ENCODE measurements around the gene C2orf69.

C2orf69 gene

GRCh38 chr2:199903111-199903510 lies 8.0 kb upstream of the C2orf69 start:
- Histone ChIP-seq H3K9me2 (replicated peaks; ENCODE audit: insufficient read depth, low read length) (no peaks in the 10 kb centered on the region), H3K9ac (ENCODE audit: low read length) (no peak overlapping the region), H3K4me2 (ENCODE audit: low read depth, low read length, poor library complexity, severe bottlenecking) (no peak overlapping the region), H2AFZ (ENCODE audit: low read depth, low read length, severe bottlenecking) (no peak overlapping the region), H4K20me1 (ENCODE audit: low read depth, low read length) (no peaks in the 10 kb centered on the region), H3K27me3 (ENCODE audit: low read length) (no peaks in the 10 kb centered on the region), H3K36me3 (ENCODE audit: low read length) (no peaks in the 10 kb centered on the region), H3F3A (ENCODE audit: insufficient read depth) (no peaks in the 10 kb centered on the region), H3K79me2 (ENCODE audit: insufficient read depth, low read length) (no peaks in the 10 kb centered on the region), H3K4me3 (ENCODE audit: insufficient read depth, low read length, poor library complexity, severe bottlenecking) (no peak overlapping the region), H3K9me3 (ENCODE audit: insufficient read depth, low read length) (no peaks in the 10 kb centered on the region), H3K27ac (ENCODE audit: low read depth, low read length) (no peak overlapping the region)
- TF ChIP-seq EZH2phosphoT487 (conservative IDR thresholded peaks at IDR 0.05; ENCODE audit: low read length) (no peak), CTCF (IDR thresholded peaks at IDR 0.05; ENCODE audit: insufficient read depth, low read length, poor library complexity, severe bottlenecking) (no peak)

GRCh38 chr2:199907008-199907714 lies 3.9 kb upstream of the C2orf69 start:
- Histone ChIP-seq H3K36me3 (ENCODE audit: low read length) (no peaks in the 10 kb centered on the region), H3K9me3 (ENCODE audit: insufficient read depth, low read length) (no peaks in the 10 kb centered on the region), H3K4me3 (ENCODE audit: insufficient read depth, low read length, poor library complexity, severe bottlenecking) (no peak overlapping the region), H3F3A (ENCODE audit: insufficient read depth) (no peaks in the 10 kb centered on the region; the same call in 1 of the 2 replicates), H3K79me2 (ENCODE audit: insufficient read depth, low read length) (peaks cover 17% of the 10 kb centered on the region), H4K20me1 (ENCODE audit: low read depth, low read length) (no peaks in the 10 kb centered on the region; the same call in 1 of the 2 replicates), H2AFZ (ENCODE audit: low read depth, low read length, severe bottlenecking) (no peak overlapping the region), H3K27ac (ENCODE audit: low read depth, low read length) (no peak overlapping the region), H3K9ac (ENCODE audit: low read length) (no peak overlapping the region), H3K4me2 (ENCODE audit: low read depth, low read length, poor library complexity, severe bottlenecking) (peak overlapping the region; percentile 9), H3K9me2 (replicated peaks; ENCODE audit: insufficient read depth, low read length) (no peaks in the 10 kb centered on the region), H3K27me3 (ENCODE audit: low read length) (no peaks in the 10 kb centered on the region)
- TF ChIP-seq CTCF (IDR thresholded peaks at IDR 0.05; ENCODE audit: insufficient read depth, low read length, poor library complexity, severe bottlenecking), result no peak

GRCh38 chr2:199910338-199911051 lies 598 bp upstream of the C2orf69 start:
- Histone ChIP-seq H3K27ac (ENCODE audit: low read depth, low read length) (peak overlapping the region; percentile 61), H3K4me2 (ENCODE audit: low read depth, low read length, poor library complexity, severe bottlenecking) (peak overlapping the region; percentile 90), H3K9me2 (replicated peaks; ENCODE audit: insufficient read depth, low read length) (no peaks in the 10 kb centered on the region), H4K20me1 (ENCODE audit: low read depth, low read length) (peaks cover 3% of the 10 kb centered on the region; the same call in 1 of the 2 replicates), H3K79me2 (ENCODE audit: insufficient read depth, low read length) (peaks cover 46% of the 10 kb centered on the region), H3K27me3 (ENCODE audit: low read length) (no peaks in the 10 kb centered on the region), H3K9me3 (ENCODE audit: insufficient read depth, low read length) (no peaks in the 10 kb centered on the region), H3K4me3 (ENCODE audit: insufficient read depth, low read length, poor library complexity, severe bottlenecking) (peak overlapping the region; percentile 97), H3K9ac (ENCODE audit: low read length) (peak overlapping the region; percentile 94), H3F3A (ENCODE audit: insufficient read depth) (no peaks in the 10 kb centered on the region; the same call in 1 of the 2 replicates), H2AFZ (ENCODE audit: low read depth, low read length, severe bottlenecking) (peak overlapping the region; percentile 89), H3K36me3 (ENCODE audit: low read length) (peaks cover 15% of the 10 kb centered on the region)
- no peak for TF ChIP-seq CTCF (IDR thresholded peaks at IDR 0.05; ENCODE audit: insufficient read depth, low read length, poor library complexity, severe bottlenecking)
- TF ChIP-seq EZH2phosphoT487 (conservative IDR thresholded peaks at IDR 0.05; ENCODE audit: low read length), result no peak

Measured in SU-DHL-6 (cell line).